Activated naive CD4-positive, alpha-beta T cell treated with anti-CD3 and anti-CD28 coated beads for 36 hours (primary cell): ENCODE data around the gene STRA6. TPM values are rescaled to one million over a fixed set of nuclear protein-coding genes. Genes with fewer than 3 reads are reported as not detected.
A peak's percentile ranks its signal among the peaks of the same experiment; 100 is the strongest.

Experiments used
- CTCF ChIA-PET: fragments of 350-600 bp; sonication (Branson Sonifier 250); formaldehyde crosslinking; loops from one replicate; lab custom pipeline; 2021; ENCODE audit warnings: antibody characterized with exemption; lab: Charles Lee
- DNase-seq: peaks from one replicate; pipeline ENCODE4 v3.0.0-alpha.2; 2020
- H3K27ac Mint-ChIP-seq: one replicate; pipeline ENCODE4 v1.8.0; 2021; ENCODE audit warnings: mild to moderate bottlenecking, mixed read lengths
- H3K27me3 Mint-ChIP-seq: one replicate; pipeline ENCODE4 v1.8.0; 2021; ENCODE audit warnings: low read depth, mixed read lengths
- H3K36me3 Mint-ChIP-seq: one replicate; pipeline ENCODE4 v1.8.0; 2021; ENCODE audit warnings: low read depth, mixed read lengths
- H3K4me1 Mint-ChIP-seq: one replicate; pipeline ENCODE4 v1.8.0; 2021; ENCODE audit warnings: low read depth, mixed read lengths
- H3K4me3 Mint-ChIP-seq: one replicate; pipeline ENCODE4 v1.8.0; 2021; ENCODE audit warnings: mild to moderate bottlenecking, moderate library complexity, mixed read lengths
- H3K9me3 Mint-ChIP-seq: one replicate; pipeline ENCODE4 v1.8.0; 2021; ENCODE audit warnings: mixed read lengths
- intact Hi-C: fragments of 100-400 bp; cut with micrococcal nuclease; formaldehyde crosslinking; loops from one replicate; pipeline ENCODE4 v1.15.1; 2023
- total RNA-seq, 2 experiments: library from RNA; stranded (reverse); gene quantifications; one replicate each; pipeline ENCODE4 v1.2.3, GENCODE V29; 2021

The STRA6 gene
- total RNA-seq, 2 experiments from 2014 or later: not detected

- Mint-ChIP-seq H3K4me3 (no peak overlapping the region), H3K4me1 (no peaks in the 10 kb centered on the region), H3K36me3 (no peaks in the 10 kb centered on the region), H3K27ac (no peak overlapping the region), H3K27me3 (peaks cover 6% of the 10 kb centered on the region), H3K9me3 (no peaks in the 10 kb centered on the region)
- CTCF ChIA-PET: interaction anchor here (0.7 kb wide), 1 partner anchor 27 kb away, joined by 3 read pairs; no protein-coding TSS in a partner anchor
- DNase-seq: no peak
- intact Hi-C loops: no loop called here
Observed at GRCh38 chr15:74197176-74197965, 5.2 kb downstream of the STRA6 start.

GRCh38 chr15:74196175-74196574, 6.4 kb downstream of the STRA6 start:
- Mint-ChIP-seq H3K4me1 (no peaks in the 10 kb centered on the region), H3K36me3 (no peaks in the 10 kb centered on the region), H3K27ac (no peak overlapping the region), H3K4me3 (no peak overlapping the region), H3K27me3 (peaks cover 3% of the 10 kb centered on the region), H3K9me3 (no peaks in the 10 kb centered on the region)
- no peak for DNase-seq
- intact Hi-C loops: no loop called here
- CTCF ChIA-PET: no interaction called here

- H3K27ac Mint-ChIP-seq: no peak overlapping the region
- intact Hi-C loops: no loop called here
- no peaks in the 10 kb centered on the region for H3K4me1 Mint-ChIP-seq
- peaks cover 3% of the 10 kb centered on the region for H3K27me3 Mint-ChIP-seq
- CTCF ChIA-PET: no interaction called here
- no peak for DNase-seq
- no peaks in the 10 kb centered on the region for H3K9me3 Mint-ChIP-seq
- no peaks in the 10 kb centered on the region for H3K36me3 Mint-ChIP-seq
- H3K4me3 Mint-ChIP-seq: no peak overlapping the region
Observed at GRCh38 chr15:74194572-74195559, 7.7 kb downstream of the STRA6 start.

GRCh38 chr15:74193905-74194304, 8.7 kb downstream of the STRA6 start:
- Mint-ChIP-seq H3K27me3 (peaks cover 3% of the 10 kb centered on the region), H3K9me3 (no peaks in the 10 kb centered on the region), H3K27ac (no peak overlapping the region), H3K36me3 (no peaks in the 10 kb centered on the region), H3K4me1 (no peaks in the 10 kb centered on the region), H3K4me3 (no peak overlapping the region)
- CTCF ChIA-PET: no interaction called here
- intact Hi-C loops: no loop called here
- no peak for DNase-seq

DNA sequence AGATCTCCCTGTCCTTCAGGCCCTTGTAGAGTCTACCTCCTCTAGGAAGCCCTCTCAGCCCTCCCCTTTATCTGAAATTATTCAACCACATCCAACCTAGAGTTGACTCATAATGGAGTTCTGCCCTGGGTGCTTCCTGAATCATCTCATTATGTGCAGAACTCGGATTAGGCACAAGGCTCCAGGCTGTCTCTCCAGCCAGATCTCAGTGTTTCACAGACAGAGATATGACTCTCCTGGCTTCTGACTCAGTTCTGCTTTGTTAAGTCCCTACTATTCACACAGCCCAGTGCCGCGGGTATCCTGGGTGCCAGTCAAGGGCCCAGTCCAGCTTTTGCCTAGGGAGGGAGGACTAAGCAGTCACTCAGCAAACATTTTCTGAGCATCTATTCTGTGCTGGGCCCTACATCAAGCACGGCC, 9.3 kb downstream of the STRA6 start:
- Mint-ChIP-seq H3K36me3 (no peaks in the 10 kb centered on the region), H3K4me3 (no peak overlapping the region)

DNA sequence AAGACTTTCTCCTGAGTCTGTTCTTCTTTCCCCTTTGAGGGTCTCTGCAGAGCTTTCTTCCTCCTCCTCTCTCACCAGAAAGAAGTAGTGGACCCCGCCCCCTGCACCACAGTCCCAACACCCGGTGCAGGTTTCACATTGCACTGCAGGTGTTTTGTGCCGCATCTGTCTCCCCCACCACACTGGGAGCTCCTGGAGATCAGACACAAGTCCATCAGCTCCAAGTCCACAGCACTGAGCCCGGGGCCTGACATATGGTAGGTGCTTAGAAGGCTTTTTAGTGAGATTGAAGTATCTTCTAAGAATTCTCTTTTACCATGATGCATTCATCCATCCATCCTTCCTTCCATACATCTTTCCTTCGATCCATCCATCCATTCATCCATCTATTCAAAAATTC, 9.8 kb downstream of the STRA6 start:
- CTCF ChIA-PET: interaction anchor here (0.6 kb wide), 1 partner anchor 167 kb away, joined by 3 read pairs; no protein-coding TSS in a partner anchor
- intact Hi-C loops: no loop called here
- H3K27ac Mint-ChIP-seq: no peak overlapping the region
- no peaks in the 10 kb centered on the region for H3K9me3 Mint-ChIP-seq
- no peak for DNase-seq
- H3K36me3 Mint-ChIP-seq: no peaks in the 10 kb centered on the region
- no peaks in the 10 kb centered on the region for H3K4me1 Mint-ChIP-seq
- no peak overlapping the region for H3K4me3 Mint-ChIP-seq
- peaks cover 3% of the 10 kb centered on the region for H3K27me3 Mint-ChIP-seq

More for the DNA sequence above, 9.3 kb downstream of the STRA6 start:
- intact Hi-C loops: no loop called here
- Mint-ChIP-seq H3K27me3 (peaks cover 3% of the 10 kb centered on the region), H3K27ac (no peak overlapping the region), H3K9me3 (no peaks in the 10 kb centered on the region), H3K4me1 (no peaks in the 10 kb centered on the region)
- no peak for DNase-seq
- CTCF ChIA-PET: no interaction called here

DNA sequence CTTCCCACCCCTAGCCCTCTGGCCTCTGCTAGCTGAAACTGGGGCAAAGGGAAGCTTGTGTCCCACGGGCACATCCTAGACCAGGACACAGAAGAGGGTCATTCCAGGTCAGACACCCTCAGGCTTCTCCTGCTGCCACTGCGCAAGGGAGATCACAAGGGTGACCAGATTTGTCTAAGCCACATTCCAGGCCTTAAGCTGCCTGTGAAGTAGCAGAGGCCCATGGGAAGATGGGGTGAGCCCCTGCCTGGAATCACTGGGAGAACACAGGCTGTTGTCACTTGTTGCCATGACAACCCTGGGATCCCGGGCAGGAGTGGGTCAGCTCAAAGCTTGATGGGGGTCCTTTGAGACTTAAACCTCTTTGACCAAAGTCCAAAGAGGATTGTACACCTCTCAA, 10.8 kb downstream of the STRA6 start:
- peaks cover 3% of the 10 kb centered on the region for H3K27me3 Mint-ChIP-seq
- intact Hi-C loops: no loop called here
- no peaks in the 10 kb centered on the region for H3K36me3 Mint-ChIP-seq
- CTCF ChIA-PET: no interaction called here
- H3K9me3 Mint-ChIP-seq: no peaks in the 10 kb centered on the region
- H3K4me1 Mint-ChIP-seq: no peaks in the 10 kb centered on the region
- H3K4me3 Mint-ChIP-seq: no peak overlapping the region
- DNase-seq: no peak
- no peak overlapping the region for H3K27ac Mint-ChIP-seq

GRCh38 chr15:74188216-74188615, 14.4 kb downstream of the STRA6 start:
- Mint-ChIP-seq H3K36me3 (no peaks in the 10 kb centered on the region), H3K9me3 (no peaks in the 10 kb centered on the region), H3K27ac (no peak overlapping the region), H3K4me3 (no peak overlapping the region), H3K4me1 (no peaks in the 10 kb centered on the region), H3K27me3 (peaks cover 3% of the 10 kb centered on the region)
- no peak for DNase-seq
- CTCF ChIA-PET: no interaction called here
- intact Hi-C loops: no loop called here

GRCh38 chr15:74185710-74186348, 16.8 kb downstream of the STRA6 start:
- intact Hi-C loops: no loop called here
- Mint-ChIP-seq H3K4me1 (no peaks in the 10 kb centered on the region), H3K4me3 (no peak overlapping the region), H3K36me3 (no peaks in the 10 kb centered on the region), H3K27ac (no peak overlapping the region), H3K27me3 (no peaks in the 10 kb centered on the region), H3K9me3 (no peaks in the 10 kb centered on the region)
- DNase-seq: peak; percentile 7
- CTCF ChIA-PET: no interaction called here

DNA sequence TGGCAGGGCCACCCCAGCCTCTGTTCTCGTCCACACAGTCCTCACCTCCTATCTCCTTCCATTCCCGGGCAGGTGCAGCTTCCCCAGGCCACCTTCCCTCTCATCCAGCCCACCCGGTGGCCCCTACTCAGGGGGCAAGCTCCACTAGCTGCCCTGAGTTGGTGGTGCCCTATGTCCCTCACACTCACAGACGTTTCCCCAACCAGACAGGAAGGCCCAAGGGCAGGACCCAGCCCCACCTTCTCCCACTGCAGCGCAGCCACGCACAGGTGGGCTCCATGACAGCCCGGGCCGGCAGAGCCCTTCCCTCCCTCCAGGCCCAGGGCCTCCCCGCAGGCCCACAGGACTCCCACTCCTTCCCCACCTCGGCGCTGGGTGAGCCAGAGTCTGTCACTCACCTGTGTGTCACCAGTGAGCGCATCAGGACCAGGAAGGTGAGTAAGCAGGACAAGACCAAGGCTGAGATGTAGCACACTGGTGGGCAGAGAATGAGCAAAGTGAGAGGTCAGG, 17.9 kb downstream of the STRA6 start:
- Mint-ChIP-seq H3K27me3 (no peaks in the 10 kb centered on the region), H3K36me3 (no peaks in the 10 kb centered on the region), H3K4me3 (no peak overlapping the region), H3K9me3 (no peaks in the 10 kb centered on the region), H3K27ac (no peak overlapping the region), H3K4me1 (no peaks in the 10 kb centered on the region)
- CTCF ChIA-PET: no interaction called here
- intact Hi-C loops: no loop called here
- no peak for DNase-seq

DNA sequence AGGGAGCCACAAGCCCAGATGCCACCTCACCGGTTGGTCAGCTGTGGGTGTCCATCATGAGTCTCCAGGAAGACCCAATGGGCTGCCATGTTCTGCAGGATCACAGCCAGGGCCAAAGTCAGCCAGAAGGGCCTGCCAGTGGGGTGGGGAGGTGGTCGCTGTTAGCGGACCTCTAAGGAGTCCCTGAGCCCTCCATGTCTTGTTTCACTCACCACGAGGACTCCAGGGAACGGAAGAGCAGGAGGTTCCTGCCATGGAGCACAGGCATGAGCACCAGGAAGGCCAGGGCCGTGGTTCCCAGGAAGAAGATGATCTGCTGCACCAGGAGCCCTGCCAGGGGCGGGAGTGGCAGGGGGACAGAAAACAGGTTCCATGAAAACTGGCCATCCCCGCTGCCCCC, 20.5 kb downstream of the STRA6 start:
- Mint-ChIP-seq H3K4me1 (no peaks in the 10 kb centered on the region), H3K4me3 (no peak overlapping the region), H3K27ac (no peak overlapping the region), H3K9me3 (no peaks in the 10 kb centered on the region), H3K27me3 (no peaks in the 10 kb centered on the region), H3K36me3 (no peaks in the 10 kb centered on the region)
- intact Hi-C loops: no loop called here
- no peak for DNase-seq
- CTCF ChIA-PET: no interaction called here
